Stimulated activated CD4-positive, alpha-beta T cell treated with anti-CD3 and anti-CD28 coated beads, Interleukin-12 subunit alpha, Interleukin-12 subunit beta, amount 100 ng/mL, for 24 hours (primary cell): ENCODE results near the gene PXYLP1.
"Not testable (repeated sequence)": the region's sequence is repeated elsewhere in the genome, so short reads cannot be mapped to it uniquely, and the experiment has no call there.

Experiments used
- DNase-seq, 2 experiments: peaks; one replicate each; pipeline ENCODE4 v3.0.0-alpha.2; 2020; ENCODE audit warnings: low read depth in 2 of 2

The PXYLP1 gene

DNA sequence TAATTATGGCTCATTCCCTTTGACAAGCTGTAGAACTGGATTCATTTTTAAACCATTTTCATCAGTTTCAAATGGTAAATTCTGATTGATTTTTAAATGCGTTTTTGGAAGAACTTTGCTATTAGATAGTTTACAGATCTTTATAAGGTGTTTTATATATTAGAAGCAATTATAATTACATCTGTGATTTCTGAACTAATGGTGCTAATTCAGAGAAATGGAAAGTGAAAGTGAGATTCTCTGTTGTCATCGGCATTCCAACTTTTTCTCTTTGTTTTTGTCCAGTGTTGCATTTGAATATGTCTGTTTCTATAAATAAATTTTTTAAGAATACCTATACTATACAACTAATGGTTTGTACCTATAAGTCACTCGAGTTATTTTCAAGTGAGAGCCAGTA lies 62.7 kb downstream of the PXYLP1 start:
- no peak for DNase-seq

DNA sequence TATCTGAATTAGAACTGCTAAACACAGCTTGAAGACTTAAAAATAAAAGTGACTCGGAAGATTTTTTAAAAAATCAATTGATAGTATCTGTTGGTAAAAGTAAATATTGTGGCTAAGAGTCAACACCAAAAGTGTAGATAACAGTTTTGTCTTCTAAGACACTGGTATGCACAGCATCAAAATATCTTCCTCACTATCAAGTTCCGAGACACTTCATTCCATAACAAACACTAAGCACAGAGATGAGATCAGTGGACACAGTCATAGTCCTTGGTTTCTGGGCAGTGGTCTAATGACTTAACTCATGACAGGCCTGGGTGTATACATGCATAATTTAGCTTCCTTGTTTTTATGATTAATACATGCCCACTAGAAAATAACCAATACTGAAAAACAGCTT lies 63.2 kb downstream of the PXYLP1 start:
- DNase-seq, result no peak

DNA sequence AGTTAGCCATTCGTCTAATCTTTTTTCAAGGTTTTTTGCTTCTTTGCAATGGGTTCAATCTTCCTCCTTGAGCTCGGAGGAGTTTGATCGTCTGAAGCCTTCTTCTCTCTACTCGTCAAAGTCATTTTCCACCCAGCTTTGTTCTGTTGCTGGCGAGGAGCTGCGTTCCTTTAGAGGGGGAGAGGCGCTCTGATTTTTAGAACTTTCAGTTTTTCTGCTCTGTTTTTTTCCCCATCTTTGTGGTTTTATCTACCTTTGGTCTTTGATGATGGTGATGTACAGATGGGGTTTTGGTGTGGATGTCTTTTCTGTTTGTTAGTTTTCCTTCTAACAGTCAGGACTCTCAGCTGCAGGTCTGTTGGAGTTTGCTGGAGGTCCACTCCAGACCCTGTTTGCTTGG lies 68.8 kb downstream of the PXYLP1 start:
- DNase-seq, result not testable (repeated sequence)

DNA sequence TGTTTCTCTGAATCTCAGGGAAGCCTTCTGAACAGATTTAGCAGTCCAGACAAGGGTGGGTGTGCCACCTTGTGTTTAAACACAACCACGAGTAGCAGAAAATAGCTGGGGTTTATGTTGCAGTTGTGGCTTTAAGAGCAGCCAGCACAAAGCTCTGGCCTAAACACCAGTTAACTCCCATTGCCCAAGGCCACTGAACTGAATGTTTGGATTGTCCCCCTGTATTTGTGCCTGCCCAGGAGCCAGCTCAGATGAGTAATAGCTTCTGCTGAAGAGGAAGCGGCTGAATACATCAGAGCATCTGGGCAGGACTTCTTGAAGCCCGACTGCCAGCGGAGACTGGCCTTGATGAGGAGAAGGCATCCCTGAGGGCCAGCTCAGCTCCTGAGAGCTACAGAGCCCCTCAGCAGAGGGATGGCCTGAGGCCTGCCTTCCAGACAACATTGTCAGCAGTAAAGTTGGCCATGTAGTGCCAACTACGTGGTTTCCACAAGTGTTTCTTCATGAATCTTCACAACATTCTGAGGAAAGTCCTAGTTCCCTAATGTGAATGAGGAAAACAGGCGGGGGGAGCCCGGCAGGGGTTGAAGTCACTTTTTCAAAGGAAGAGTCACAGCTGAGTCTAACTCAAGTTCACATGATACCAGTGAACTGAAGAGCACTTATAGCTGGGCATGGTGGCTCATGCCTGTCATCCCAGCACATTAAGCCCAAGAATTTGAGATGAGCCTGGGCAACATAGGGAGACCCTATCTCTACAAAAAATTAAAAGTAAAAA lies 70.9 kb downstream of the PXYLP1 start:
- DNase-seq, result no peak

DNA sequence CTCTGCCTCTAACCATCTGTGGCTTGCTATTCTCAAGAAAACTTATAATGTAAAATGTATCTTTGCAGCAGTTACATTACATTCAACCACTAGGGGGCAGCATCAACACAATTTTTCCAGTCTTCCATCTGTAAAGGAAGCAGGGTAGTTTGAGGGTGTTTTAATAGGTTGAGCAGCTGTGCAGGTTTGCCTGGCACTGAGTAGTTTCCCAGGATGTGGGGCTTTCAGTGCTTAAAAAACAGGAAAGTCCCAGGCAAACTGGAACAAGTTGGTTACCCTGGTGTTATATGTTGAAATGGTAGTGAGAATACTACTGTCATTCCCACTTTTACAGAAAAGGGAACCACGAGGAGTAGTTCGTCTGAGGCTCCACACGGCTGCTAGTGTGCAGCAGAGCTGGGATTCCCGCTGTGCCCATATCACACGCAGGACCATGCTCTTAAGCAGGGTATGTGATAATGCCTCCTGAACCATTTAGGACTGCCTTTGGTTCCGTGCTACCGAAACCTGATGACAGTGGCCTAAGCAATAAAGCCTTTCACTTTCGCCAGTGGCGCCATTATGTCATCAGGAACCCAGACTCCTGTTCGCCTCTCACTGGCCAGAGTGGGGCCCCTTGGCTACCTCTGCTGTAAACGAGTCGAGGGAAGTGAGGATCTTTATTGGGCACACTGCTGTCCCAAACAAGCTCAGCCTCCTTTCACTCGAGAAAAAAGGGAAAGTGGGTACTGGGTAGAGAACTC lies 72.0 kb downstream of the PXYLP1 start:
- DNase-seq, result no peak

DNA sequence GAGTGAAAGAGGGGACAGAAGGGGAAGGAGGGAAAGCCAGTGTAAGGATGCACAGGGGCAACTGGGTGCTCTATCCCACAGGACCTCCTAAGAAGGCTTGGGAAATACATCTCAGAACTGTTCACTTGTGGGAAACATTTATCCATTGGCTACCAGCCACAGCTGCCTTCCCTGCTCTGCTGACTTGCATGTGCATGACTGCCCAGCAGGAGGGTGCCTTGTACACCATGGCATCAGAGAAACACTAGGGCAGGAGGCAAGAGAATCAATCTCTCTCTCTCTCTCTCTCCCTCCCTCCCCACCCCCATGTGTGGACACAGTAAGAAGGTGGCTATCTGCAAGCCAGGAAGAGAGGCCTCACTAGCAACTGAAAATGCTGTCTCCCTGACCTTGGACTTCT lies 73.8 kb downstream of the PXYLP1 start:
- no peak for DNase-seq

DNA sequence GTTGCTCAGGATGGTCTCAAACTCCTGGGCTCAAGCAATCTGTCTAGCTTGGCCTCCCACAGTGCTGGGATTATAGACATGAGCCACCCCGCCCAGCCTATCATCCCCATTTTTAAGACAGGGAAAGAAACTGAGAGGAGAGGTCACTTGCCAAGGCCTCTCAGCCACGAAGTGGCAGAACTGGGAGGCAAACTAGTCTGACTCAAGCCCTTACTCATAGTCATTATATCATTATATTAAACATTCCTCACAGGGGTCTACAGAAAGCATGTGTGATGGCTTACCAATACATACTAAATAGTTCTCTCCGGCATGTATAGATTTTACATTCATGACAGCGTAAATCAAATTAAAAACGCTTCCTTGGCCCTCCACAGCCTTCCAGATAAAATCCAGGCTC lies 74.7 kb downstream of the PXYLP1 start:
- DNase-seq, result no peak

DNA sequence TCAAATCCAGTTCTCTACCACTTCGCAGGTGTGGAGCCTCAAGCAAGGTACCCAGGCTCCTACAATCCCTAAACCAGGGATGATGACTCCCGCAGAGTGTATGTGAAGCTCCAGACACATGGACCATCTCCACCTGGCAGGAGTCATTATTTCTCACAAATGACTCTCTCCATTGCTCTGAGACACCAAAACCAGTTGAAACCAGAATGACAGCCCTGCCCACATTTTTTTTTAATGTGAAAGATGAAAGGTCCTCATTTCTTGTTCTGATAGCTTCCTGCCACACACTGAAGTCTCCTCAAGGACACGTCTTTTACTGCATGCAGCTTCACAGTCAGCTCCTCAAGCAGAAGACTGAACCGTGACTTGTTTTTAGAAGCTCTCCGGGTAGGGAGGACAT lies 75.3 kb downstream of the PXYLP1 start:
- no peak for DNase-seq

DNA sequence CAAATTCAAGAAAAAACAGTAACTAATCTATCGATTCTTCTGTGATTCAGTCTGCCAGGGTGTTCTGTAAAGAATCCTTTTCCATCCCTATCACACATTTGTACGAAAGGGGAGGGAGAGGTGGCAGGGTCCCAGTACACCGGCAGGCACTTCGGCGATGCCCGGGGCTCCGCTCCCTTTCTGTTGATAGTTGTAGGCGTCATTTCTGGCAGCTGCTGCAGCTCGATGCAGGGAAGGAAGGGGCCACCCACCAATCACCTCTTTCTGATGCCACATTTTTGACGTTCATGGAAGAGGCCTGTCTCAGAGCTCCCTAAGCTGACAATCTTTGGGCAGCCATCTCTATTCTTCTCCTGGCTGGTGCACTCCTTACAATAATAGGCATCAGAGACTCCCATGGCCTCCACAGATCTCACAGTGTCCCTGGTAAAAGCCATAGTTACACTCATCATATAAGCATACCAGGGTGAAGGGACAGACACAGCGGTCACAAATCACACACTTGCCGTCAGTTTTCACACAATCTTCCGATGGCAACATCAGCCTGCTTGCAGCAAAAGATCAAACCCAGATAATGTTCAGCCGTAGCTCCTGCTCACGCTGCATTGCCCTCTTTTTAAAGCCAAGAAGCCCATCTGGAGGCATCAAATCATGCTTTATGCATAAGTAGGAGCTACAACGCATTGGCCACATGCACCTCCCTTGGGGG lies 75.9 kb downstream of the PXYLP1 start:
- no peak for DNase-seq

DNA sequence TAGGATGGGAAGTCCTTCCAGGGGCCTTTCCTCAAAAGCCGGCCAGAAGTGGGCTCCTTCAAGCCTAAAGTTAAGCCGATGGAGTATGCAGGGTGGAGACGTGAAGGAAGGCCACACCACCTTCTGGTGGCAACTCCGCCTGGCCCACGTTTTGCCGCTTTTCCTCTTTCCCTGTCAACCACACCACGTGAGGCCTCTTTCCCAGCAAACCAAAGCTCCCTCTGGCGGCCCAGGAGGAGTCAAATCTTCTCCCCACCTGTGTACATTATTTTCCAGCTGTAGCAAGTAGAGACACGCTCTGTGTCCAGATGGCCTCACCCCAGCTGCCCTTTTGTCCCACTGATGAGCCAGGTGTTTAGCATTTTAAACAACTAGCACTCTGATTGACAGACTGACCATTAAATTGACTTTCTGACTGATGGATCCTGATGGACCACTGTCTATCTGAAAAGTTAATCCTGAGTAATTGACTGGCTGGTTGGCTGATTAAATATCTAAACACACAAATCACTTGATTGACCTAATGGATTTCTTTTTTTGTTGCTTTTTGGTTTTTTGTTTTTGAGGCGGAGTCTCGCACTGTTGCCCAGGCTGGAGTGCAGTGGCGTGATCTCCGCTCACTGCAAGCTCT lies 77.1 kb downstream of the PXYLP1 start:
- DNase-seq, result no peak

DNA sequence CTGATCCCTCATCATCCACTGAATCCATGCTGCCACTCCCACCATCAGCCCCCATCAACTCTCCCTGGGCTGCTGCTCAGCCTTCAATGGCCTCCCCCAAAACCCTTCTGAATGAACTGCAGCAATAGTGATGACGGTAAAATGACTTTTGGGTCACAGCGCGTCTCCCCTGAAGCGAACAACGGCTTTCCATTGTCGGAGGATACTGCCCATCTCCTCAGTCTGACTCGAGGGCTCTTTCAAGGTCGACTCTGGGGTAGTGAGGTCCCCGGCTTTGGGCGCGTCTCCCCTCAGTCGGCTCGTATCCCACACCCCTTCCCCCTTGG lies 79.5 kb downstream of the PXYLP1 start:
- no peak for DNase-seq

DNA sequence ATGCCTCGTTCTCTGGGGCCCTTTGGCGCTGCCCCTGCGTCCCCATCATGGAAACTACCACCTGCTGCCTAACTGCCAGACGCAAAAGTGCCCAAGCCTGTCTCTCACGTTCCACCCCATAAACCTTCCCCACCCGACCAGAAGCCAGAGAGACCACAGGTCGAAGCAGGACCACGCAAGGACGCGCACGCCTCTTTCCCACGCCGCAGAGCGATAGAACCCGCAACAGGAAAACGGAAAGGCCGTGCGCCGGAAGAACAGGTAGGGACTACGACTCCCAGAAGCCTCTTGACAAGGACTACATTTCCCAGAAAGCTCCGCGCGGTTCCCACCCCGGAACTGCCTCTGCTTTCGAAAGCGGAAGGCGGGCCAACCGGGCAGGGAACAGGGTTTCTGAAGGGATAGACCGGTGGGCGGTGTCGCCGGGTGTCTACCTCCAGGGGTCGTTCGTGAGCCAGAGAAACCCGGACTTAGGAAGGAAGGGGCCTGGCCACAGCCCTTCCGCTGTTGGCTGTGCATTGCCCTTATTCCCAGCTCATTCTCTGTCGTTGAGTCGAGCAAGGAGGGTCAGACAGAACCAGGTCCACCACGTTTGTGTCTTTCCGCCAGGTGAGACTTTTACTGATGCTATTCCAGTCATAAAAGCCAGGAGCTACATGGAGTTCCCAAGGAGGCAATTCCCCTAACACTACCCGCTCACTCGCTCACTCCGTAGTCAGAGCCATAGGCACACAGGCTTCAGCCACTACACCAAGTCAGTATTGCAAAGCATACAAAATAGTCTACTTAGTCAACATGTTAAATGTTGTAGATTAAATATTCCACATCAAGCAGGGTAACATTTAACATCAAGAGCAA lies 80.1 kb downstream of the PXYLP1 start:
- peak; percentile 95 to 98 for DNase-seq

DNA sequence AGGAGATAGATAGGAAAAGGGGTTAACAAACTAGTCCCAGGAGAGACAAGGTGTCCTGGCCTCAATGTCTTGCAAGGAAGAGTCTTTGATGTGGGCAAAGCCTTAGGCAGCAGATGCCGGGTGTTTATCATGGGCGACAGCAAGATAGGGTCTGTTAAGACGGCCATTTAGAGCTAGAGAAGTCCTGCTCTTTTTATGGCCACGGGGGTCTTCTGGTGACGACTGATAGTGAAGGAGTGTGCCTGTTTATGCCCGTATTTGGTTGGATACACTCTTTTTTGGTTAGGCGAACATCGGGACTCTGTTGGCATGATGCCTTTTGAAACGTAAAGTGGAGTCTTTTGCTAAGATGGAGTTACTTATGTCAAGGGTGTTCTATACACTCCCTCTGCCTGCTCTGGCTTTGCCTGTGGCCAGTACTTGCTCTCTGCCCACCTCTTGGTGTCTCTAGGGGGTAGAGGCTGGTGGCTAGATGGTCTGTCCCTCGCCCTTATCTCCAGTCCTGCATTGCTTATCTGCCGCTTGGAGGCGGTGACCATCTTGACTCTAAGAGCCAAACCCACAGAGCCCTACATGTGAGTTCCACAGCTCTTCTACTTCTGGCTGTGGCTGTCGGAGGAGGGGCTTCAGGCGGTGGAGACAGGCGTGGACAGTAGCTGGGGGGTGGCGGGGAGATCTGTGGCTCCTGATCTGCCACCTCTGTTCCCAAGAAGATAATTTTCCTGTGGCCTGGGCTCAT lies 80.9 kb downstream of the PXYLP1 start:
- no peak for DNase-seq

DNA sequence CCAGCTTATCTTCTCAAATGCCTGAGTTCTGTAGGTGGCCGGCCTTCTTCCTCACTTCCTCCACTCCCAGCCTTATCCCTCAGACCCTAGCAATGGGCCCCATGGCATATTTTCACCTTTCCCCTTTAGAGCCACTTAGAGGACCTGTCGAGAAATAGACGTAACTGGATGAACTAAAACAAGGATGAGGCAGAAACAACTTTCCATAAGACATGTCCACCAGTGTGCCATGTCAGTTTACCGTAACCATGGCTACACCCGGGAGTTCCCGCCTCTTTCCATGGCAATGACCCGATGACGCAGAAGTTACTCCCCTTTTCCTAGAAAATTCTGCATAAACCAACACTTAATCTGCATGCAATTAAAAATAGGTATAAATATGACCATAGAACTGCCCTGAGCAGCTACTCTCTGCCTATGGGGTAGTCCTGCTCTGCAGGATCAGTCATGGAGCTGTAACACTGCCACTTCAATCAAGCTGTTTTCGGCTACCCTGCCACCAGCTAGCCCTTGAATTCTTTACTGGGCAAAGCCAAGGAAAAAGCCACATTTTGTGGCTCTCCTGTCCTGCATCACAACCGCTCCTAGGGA lies 81.6 kb downstream of the PXYLP1 start:
- DNase-seq, result no peak

DNA sequence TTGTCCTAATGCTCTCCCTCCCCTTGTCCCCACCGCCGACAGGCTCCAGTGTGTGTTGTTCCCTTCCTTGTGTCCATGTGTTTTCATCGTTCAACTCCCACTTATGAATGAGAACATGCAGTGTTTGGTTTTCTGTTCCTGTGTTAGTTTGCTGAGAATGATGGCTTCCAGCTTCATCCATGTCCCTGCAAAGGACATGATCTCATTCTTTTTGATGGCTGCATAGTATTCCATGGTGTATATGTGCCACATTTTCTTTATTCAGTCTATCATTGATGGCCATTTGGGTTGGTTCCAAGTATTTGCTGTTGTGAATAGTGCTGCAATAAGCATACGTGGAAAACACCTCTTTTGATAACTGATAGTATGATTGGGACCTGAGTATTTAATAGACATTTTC lies 82.8 kb downstream of the PXYLP1 start:
- DNase-seq, result not testable (repeated sequence)

DNA sequence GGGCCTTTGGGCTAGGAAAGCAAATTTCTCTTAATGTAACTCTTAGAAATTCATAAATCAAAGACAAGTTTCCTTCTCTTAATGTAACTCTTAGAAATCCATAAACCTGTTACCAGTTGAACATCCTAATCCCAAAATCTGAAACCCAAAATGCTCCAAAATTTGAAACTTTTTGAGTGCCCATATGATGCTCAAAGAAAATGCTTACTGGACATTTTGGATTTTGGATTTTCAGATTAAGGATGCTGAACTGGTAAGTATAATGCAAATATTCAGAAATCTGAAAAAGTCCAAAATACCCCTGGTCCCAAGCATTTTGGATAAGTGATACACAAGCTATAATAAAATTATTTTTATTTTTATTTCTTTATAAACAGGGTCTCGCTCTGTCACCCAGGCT lies 85.2 kb downstream of the PXYLP1 start:
- no peak for DNase-seq

DNA sequence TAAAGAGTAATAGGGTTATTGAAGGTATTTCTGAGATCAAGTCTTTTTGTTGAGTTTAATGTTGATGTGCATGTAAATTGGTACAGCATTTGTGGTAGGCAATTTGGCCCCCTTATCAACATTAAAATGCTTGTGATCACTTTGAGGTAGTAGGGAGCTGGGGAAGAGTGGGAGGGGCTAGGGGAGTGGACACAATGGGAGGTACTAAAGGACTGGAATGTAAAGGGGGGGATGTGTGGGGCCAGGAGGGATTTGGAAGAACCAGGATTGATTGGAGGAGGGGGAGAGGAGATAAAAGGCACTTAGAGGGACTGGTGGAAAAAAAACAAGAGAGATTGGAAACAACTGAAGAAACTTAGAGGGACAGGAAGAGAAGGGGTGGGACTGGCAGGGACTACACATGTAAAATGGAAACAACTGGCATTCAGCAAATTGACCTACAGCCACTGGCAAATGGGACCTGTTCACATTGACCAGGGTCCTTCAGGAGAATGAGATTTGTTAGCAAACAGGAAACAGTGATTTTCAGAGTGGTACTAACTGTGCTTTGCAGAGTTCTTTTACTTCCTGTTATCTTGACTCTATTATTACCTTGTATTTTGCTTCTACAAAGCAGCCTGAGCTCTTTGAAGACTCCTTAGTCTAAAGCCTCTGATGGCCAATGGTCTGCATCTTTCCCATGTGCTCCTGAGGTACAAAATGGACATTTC lies 88.9 kb downstream of the PXYLP1 start:
- DNase-seq, result no peak

DNA sequence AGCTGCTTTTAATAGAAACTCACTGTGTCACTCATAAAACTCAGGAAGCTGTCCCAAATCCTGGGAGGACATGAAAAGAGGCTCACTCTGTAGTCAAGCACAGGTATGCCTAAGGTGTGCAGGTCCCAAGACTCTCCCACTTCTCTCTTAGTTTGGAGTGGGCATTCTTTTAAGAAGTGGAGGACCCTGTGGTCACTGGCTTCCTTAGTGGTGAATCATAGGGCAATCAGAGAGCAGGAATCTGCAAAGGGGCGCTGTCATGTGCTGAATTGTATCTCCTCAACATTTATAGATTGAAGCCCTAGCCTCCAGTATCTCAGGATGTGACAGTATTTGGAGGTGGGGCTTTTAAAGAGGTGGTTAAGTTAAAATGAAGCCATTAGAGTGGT lies 89.5 kb downstream of the PXYLP1 start:
- no peak for DNase-seq

DNA sequence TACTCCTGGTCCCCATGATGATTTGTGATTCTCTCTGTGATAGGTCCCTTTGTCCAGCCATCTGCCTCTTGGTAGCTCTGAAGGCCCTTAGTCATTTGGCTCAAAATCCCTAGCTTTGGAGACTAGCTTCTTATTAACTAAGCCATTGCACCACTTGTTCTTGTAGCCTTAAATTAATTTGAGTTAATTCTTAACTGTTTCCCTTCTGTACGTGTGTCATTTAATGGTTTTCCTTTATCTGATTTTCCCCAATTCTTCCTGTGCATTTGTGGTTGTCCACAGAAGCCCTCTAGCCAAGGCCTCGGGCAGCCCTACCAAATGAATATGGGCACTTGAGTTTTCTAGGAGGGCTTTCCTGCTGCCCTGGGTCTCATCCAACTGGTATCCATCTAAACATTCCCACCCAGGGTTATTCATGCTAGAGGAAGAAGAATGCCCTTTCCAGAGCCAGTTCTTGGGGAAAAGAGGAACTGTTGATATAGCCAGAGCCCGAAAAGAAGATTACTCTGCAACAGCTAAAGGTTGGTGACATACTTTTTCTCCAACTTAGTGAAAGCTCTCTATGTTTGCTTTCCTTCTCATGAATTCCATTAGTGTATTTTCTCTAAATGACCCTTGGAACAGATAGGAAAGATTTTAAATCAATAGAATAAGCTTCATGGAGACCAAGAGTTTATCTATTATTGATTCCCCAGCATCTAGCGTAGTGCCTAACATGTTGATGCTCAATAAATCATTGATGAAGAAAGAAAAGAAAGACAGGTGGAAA lies 92.5 kb downstream of the PXYLP1 start:
- no peak for DNase-seq
